Activated naive CD8-positive, alpha-beta T cell treated with anti-CD3 and anti-CD28 coated beads for 36 hours (primary cell): ENCODE results near the gene PSMB5. TPM values are rescaled to one million over a fixed set of nuclear protein-coding genes. Genes with fewer than 3 reads are reported as not detected.
A peak's percentile ranks its signal among the peaks of the same experiment; 100 is the strongest.

Experiments
- DNase-seq: peaks from one replicate; pipeline ENCODE4 v3.0.0; 2021
- H3K27ac Mint-ChIP-seq: one replicate; pipeline ENCODE4 v1.8.0; 2022; ENCODE audit warnings: mild to moderate bottlenecking, moderate library complexity, mixed read lengths
- H3K27me3 Mint-ChIP-seq: one replicate; pipeline ENCODE4 v1.8.0; 2022; ENCODE audit warnings: mild to moderate bottlenecking, mixed read lengths
- H3K36me3 Mint-ChIP-seq: one replicate; pipeline ENCODE4 v1.8.0; 2021; ENCODE audit warnings: mild to moderate bottlenecking, mixed read lengths
- H3K4me1 Mint-ChIP-seq: one replicate; pipeline ENCODE4 v1.8.0; 2021; ENCODE audit warnings: mixed read lengths
- H3K4me3 Mint-ChIP-seq: one replicate; pipeline ENCODE4 v1.8.0; 2022; ENCODE audit warnings: mild to moderate bottlenecking, moderate library complexity, mixed read lengths
- H3K9me3 Mint-ChIP-seq: one replicate; pipeline ENCODE4 v1.8.0; 2022; ENCODE audit warnings: mixed read lengths
- total RNA-seq, 2 experiments: library from RNA; stranded (reverse); gene quantifications; one replicate each; pipeline ENCODE4 v1.2.3, GENCODE V29; 2021

Gene PSMB5
- total RNA-seq = 100 to 1,000 TPM; 162 to 164 TPM

DNA sequence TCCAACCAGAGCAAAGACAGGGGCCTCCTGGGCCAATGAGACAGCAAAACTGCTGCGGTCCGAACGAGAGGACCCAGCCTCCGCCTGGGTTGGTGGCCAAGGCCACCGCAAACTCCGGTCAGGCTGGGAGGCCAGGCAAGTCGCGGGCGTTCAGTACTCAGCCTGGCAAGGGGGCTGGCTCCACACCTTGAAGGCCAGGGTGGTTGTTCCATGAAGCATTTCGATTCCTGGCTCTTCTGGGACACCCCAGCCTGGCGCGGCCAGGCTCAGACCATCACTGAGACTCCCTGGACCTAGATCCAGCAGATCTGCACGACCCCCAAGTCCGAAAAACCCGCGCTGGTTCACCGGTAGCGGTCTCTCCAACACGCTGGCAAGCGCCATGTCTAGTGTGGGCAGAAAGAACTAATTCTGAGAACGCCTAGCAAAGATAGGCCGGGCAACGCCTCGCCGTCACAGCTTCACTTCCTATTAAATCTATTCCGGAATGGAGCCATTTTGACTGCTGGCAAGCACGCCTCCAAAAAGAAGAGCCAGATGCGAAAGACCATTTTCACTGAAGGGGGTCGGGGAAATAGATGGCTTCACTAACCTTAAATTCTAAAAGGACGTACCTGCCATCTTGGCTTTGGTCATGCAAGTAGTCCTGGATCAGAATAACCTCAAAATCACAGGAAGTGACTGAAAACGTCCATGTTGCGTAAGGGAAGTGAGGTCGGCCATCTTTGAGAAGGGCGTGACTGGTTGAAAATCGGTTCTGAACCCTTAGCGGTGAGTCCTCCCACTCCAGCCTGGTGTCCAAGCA lies at the start of gene PSMB5:
PSMB5 (minus strand) TSS at position 403 of the 805 bp plus-strand sequence; CDS start at position 384, 19 bp downstream.
- Mint-ChIP-seq H3K27ac (peak within 1 kb of the TSS; percentile 99), H3K36me3 (peaks cover 34% of the 10 kb centered on the region), H3K9me3 (peaks cover 2% of the 10 kb centered on the region), H3K4me3 (peak within 1 kb of the TSS; percentile 96), H3K27me3 (no peaks in the 10 kb centered on the region), H3K4me1 (peaks cover 28% of the 10 kb centered on the region)
- peak; percentile 85 for DNase-seq

DNA sequence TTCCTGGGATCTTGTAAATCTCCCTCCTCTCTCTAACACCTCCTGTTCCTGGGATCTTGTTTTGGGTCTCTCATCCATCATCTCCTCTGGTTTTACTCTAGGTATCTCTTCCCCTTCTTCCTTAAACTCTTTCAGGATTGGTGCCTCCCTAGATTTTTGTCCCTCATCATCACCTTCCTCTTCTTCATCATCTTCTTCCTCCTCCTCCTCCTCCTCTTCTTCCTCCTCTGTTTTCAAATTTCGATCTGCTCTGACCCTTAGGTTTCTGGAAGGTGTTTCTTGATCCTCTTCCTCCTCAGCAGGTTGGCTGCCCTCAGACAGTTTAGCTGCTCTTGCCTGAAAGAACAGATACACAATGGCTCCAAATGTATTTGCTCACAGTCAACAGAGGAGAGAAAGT lies 45.8 kb upstream of the PSMB5 start:
- H3K27ac Mint-ChIP-seq = peak overlapping the region; percentile 59
- no peaks in the 10 kb centered on the region for H3K9me3 Mint-ChIP-seq
- no peaks in the 10 kb centered on the region for H3K36me3 Mint-ChIP-seq
- H3K4me3 Mint-ChIP-seq = no peak overlapping the region
- H3K27me3 Mint-ChIP-seq = no peaks in the 10 kb centered on the region
- H3K4me1 Mint-ChIP-seq = peaks cover 6% of the 10 kb centered on the region
- no peak for DNase-seq

DNA sequence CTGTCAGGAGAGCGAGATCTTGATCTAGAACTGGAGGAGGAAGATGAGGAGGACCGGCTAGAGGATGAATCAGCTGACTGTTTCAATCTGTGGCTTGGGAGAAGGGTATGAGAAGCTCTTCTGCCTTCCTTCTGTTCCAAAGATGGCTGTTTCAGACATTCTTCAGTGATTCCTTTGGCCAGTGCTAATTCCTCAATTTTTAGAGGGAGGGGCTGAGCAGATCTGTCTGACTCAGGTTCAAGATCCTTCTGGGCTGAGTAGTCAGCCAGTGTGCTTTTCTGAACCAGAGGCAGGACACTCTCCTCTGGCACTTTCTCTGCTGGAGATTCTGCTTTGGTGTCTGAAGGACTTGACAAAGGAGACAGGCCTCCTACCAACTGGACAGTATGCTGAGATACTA lies 45.0 kb upstream of the PSMB5 start:
- H3K36me3 Mint-ChIP-seq = peaks cover 2% of the 10 kb centered on the region
- no peak for DNase-seq
- peaks cover 2% of the 10 kb centered on the region for H3K4me1 Mint-ChIP-seq
- H3K9me3 Mint-ChIP-seq = no peaks in the 10 kb centered on the region
- no peaks in the 10 kb centered on the region for H3K27me3 Mint-ChIP-seq
- no peak overlapping the region for H3K4me3 Mint-ChIP-seq
- H3K27ac Mint-ChIP-seq = no peak overlapping the region

DNA sequence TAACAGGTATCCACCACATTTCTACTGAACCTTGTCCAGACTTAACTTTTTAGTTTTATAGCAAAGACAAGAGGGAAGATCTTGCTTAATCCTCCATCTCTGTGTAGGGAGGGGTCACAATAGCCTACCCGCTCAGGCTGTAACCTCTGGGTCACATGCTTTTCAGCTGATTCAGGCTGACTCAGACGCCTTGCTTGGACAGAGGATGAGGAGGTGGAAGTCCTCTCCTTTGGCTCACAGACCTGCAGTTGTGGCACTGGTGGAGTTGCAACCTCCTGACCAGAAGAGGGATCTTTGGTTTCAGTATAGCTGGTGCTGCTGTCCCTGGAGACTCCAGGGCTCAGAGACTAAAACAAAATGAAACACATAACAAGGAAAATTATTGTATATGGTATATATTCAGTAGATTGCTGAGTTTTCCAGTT lies 44.0 kb upstream of the PSMB5 start:
- Mint-ChIP-seq H3K4me3 (no peak overlapping the region), H3K27ac (no peak overlapping the region), H3K36me3 (peaks cover 2% of the 10 kb centered on the region), H3K4me1 (no peaks in the 10 kb centered on the region), H3K9me3 (no peaks in the 10 kb centered on the region), H3K27me3 (no peaks in the 10 kb centered on the region)
- DNase-seq = no peak

DNA sequence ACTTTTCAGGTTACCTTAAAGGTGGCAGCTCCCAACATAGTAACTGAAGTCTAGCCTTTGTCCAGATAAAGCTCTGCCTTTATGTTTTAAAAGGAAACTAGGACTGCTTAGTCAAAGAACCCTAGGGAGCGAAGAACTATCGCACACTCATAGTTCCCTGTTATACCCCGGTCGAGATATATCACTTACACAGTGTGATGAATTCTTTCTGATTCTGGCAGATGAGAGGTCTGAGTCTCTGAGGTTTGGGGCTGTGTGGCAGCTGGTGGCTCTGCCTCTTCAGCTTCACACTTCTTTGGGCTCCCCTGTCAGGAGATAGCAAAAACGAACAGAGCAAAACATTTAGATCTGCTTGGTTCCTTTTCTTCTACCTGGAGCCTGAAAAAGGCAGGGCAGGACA lies 43.3 kb upstream of the PSMB5 start:
- no peaks in the 10 kb centered on the region for H3K27me3 Mint-ChIP-seq
- no peak overlapping the region for H3K4me3 Mint-ChIP-seq
- peaks cover 2% of the 10 kb centered on the region for H3K36me3 Mint-ChIP-seq
- no peaks in the 10 kb centered on the region for H3K4me1 Mint-ChIP-seq
- H3K9me3 Mint-ChIP-seq = no peaks in the 10 kb centered on the region
- no peak for DNase-seq
- peak overlapping the region; percentile 54 for H3K27ac Mint-ChIP-seq

DNA sequence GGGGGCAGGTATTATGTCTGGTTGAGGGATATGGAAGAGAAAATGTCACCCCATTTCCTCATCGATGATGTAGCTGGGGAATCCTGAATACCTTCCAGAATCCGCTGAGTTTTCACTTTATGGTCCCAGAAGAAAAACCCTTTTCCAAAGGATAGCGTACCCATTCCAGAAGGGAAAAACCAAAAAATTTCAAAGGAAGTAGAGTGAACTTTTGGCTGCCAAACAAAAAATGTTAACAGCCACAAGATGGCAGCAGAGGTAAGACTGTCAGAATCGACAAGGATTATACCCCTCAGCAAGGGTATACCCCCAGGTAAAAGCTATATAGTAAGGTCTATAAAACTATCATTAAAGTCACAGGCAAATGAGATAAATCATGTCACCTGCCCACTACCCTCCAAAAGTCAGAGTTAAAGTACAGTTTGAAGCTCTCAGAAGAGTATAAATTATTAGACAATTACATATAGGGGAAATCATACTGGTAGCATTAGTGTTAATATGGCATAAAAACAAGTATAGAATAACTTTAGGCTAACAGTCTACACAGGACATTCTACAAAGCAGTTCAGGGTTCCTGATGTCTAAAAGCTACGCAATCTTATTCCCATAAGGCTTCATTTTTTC lies 42.2 kb upstream of the PSMB5 start:
- Mint-ChIP-seq H3K36me3 (peaks cover 10% of the 10 kb centered on the region), H3K4me1 (peaks cover 5% of the 10 kb centered on the region), H3K27me3 (no peaks in the 10 kb centered on the region), H3K9me3 (no peaks in the 10 kb centered on the region), H3K4me3 (no peak overlapping the region), H3K27ac (no peak overlapping the region)
- no peak for DNase-seq

DNA sequence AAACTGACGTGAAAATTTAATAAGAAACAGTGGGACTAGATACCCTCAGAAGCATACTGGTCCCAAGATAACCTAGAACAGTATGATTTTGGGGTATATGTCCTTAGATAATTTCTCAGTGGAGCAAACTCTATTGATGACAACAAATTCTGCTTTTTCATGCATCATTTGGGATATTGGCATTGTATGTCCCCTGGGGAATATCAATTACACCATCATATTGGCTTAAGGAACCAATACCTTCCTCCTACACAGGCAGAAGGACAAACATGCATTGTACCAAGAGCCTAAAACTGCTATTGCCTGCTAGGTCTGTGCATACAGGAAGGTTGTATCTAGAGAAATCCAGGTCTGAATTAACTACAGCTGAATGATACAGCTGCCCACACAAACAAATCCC lies 40.2 kb upstream of the PSMB5 start:
- no peak for DNase-seq
- peaks cover 23% of the 10 kb centered on the region for H3K36me3 Mint-ChIP-seq
- H3K4me3 Mint-ChIP-seq = no peak overlapping the region
- H3K9me3 Mint-ChIP-seq = no peaks in the 10 kb centered on the region
- peaks cover 15% of the 10 kb centered on the region for H3K4me1 Mint-ChIP-seq
- H3K27me3 Mint-ChIP-seq = no peaks in the 10 kb centered on the region
- H3K27ac Mint-ChIP-seq = no peak overlapping the region

DNA sequence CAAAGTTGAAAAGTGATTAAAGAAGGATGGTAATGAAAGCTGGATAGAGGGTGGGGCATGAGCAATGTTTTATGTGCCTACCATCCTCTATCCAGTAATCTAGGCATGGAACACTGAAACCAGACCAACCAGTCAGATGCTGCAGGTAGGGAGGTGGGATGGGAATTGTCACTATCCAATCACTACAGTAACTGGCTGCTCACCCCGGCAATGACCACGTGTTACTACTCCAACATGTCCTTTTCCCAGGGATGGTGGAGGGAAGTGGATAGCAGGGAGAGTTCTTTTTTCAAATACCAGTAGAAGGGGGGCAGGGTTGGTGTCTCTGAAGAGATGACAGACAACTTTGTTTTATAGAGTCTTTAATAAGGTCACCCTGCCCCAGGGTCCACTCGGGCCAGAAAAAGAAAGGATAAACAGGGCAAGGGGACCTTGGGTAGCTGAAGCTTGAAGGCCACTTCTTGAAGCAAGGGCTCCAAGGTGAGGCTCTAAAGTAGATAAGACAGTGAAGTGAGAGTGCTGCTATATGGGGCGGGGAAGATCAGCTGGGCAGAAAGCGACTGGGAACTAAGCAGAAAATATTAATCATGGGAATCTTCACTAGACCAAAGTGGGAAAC lies 37.3 kb upstream of the PSMB5 start:
- no peaks in the 10 kb centered on the region for H3K9me3 Mint-ChIP-seq
- peak overlapping the region; percentile 95 for H3K27ac Mint-ChIP-seq
- peaks cover 30% of the 10 kb centered on the region for H3K36me3 Mint-ChIP-seq
- peaks cover 31% of the 10 kb centered on the region for H3K4me1 Mint-ChIP-seq
- no peaks in the 10 kb centered on the region for H3K27me3 Mint-ChIP-seq
- DNase-seq = no peak
- H3K4me3 Mint-ChIP-seq = peak overlapping the region; percentile 91

DNA sequence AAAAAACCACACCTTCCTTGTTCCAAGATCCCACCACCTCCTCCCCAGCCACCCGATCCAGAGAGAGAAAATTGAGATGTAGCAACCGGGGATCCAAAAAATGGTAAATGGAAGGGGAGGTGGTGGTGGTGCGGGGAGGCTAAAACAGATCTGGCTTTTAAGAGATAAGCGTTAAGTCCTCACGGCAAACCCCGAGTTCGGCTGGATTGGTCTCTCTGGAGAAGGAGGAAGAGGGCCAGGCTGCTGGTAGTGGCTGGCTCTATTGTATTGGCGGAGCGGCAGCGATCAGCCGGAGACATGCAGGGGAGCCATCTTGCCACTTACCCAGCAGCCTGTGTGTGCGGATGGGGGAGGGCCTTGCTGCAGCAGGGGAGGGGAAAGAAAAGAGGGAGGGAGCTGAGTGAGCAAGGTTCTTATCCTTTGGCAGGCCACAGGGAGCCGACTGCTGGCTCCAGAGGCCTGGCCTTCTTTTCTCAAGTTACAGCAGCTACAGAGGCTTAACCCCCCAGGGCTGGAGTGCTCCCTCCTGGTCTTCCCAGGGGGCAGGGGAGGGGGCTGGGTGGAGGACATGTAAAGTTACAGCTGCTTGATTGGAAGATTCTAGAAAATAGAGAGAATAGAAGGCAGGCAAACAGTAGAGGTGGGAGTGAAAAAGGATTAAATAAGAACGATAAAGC lies 36.7 kb upstream of the PSMB5 start:
- Mint-ChIP-seq H3K36me3 (peaks cover 32% of the 10 kb centered on the region), H3K4me1 (peaks cover 31% of the 10 kb centered on the region), H3K9me3 (no peaks in the 10 kb centered on the region), H3K27me3 (no peaks in the 10 kb centered on the region), H3K27ac (peak overlapping the region; percentile 95), H3K4me3 (peak overlapping the region; percentile 91)
- DNase-seq = peak; percentile 79

DNA sequence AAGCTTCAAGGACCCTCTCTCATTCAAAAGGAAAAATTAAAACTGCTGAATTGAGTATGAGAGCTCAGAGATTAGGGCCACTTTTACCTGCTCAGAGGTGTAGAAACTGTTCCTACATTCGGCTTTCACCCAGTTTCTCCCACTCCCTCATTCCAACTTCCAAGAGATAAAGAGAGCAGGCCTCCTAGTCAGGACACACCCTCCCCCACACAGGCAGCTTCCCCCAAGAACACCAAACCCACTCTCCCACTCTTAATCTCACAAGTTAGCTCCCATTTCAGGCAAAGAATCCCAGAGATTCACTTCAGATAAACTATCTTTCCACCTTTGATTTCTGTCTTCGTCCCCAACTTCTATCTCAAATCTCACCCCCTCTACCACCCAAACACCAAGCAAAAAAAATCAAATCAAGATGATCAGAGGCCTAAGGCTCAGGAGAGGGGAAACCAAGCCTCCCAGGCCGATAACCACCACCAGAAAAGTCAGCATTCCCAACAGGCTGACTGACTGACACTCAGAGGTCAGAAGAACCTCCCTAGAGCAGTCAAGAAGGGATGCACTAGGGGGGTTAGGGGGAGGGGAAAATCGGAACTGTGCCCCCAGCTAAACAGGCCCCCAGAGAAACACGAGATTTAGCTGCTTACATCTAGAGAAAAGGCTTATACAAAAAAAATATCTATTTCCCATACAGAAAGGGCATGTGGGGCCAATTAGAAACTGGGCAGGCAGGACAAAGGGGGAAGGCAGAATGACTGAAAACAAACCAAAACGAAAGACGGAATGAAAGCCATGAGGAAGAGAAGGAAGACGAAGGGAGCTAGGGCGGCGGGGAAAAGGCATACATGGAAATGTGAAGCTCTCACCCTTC lies 35.8 kb upstream of the PSMB5 start:
- Mint-ChIP-seq H3K9me3 (no peaks in the 10 kb centered on the region), H3K4me3 (peak overlapping the region; percentile 91), H3K27ac (peak overlapping the region; percentile 95), H3K27me3 (no peaks in the 10 kb centered on the region), H3K4me1 (peaks cover 35% of the 10 kb centered on the region), H3K36me3 (peaks cover 38% of the 10 kb centered on the region)
- DNase-seq = no peak

DNA sequence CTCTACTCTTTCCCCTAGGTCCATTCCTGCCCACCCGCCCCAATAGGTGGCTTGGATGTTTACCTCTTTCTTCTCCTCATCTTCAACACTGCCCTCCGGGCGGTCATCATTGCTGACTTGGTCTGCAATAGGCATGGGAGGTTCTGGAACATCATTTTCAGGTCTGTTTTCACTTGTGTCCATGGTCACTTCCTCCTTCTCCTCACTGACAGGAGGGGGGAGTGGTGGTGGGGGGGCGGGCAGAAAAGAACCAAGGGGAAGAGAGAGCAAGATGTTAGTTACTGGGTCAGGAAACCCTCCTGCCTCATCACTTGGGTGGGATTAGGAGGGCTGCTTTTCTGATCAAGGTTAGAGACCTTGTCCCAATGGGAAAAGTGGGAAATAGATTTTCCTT lies 34.7 kb upstream of the PSMB5 start:
- H3K27me3 Mint-ChIP-seq = no peaks in the 10 kb centered on the region
- peaks cover 36% of the 10 kb centered on the region for H3K36me3 Mint-ChIP-seq
- H3K9me3 Mint-ChIP-seq = no peaks in the 10 kb centered on the region
- peak overlapping the region; percentile 25 for H3K27ac Mint-ChIP-seq
- peak overlapping the region; percentile 91 for H3K4me3 Mint-ChIP-seq
- DNase-seq = no peak
- peaks cover 35% of the 10 kb centered on the region for H3K4me1 Mint-ChIP-seq

DNA sequence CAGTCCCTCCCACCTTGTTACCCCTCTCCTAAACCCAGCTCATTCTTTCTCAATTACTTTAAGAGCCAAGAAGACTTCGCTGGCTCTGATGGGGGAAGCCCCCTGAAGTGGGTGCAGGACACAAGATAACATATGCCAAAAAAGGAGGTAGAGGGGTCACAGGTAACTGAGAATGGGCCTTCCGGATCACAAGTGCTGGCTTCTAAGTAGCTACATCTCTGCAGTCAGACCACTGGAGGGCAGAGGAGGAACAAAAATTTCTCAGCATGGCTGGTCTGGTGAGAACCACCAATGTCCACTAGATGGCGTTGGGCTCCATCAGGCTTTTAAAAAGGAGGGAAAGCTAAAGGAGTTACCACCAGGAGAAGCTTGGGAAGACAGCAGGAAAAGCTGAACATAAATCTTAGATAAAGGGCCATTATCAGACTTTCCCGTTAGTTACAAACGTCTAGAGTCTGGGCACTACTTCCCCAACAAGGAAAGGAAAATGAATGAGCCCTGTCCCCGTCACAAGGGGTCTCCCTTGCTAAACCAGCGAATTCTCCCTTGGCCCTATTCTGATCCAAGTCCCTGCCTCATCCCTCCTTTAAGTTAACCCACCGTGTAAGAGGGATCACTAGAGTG lies 34.2 kb upstream of the PSMB5 start:
- H3K36me3 Mint-ChIP-seq = peaks cover 41% of the 10 kb centered on the region
- H3K9me3 Mint-ChIP-seq = no peaks in the 10 kb centered on the region
- peak overlapping the region; percentile 57 for H3K4me3 Mint-ChIP-seq
- no peaks in the 10 kb centered on the region for H3K27me3 Mint-ChIP-seq
- peaks cover 35% of the 10 kb centered on the region for H3K4me1 Mint-ChIP-seq
- peak overlapping the region; percentile 77 for H3K27ac Mint-ChIP-seq
- DNase-seq = peak; percentile 66

DNA sequence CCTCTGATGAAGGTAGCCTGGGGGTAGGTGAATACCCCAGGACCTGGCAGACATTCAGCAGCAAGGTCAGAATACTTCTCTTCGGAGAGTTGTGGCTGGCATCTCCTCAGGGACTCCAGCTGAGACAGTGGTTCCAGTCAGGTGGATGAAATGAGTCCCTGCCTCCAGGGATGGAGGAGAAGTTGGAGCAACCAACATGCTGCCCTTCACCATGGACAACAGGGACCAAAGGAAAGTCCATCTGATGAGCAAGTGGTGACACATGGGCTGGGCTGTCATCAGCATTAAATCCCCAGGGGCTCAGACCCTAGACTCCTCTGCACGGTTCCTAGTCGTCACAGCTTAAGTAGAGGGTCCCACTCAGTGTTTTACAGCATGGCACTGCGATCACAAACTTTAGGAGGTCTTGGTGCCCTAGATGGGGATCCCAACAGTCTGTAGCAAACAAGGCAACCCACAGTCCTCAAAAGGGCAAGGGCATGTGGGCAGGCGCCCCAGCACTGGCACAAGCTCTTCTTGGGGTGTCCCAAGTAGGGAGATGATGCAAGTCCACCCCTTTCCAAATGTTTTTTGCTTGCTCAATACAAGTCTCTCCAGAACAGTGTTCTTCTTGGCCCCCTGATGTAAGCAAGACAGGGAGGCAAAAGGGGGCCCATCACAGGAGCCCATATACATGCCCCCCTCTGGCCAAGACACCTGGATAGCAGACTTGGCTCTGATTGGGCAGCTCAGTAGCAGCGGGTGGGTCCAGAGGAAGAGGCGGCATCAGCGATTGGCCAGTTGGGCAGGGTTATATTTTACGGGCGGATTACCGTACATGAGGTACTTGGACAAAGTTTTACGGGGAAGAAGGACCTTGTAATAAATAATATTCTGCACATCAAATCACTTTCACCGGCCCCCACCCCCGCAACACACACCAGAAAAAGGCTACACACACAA lies 33.4 kb upstream of the PSMB5 start:
- peak overlapping the region; percentile 57 for H3K4me3 Mint-ChIP-seq
- H3K36me3 Mint-ChIP-seq = peaks cover 47% of the 10 kb centered on the region

More for the DNA sequence above, 33.4 kb upstream of the PSMB5 start:
- no peak for DNase-seq
- peak overlapping the region; percentile 77 for H3K27ac Mint-ChIP-seq
- H3K4me1 Mint-ChIP-seq = peaks cover 35% of the 10 kb centered on the region
- no peaks in the 10 kb centered on the region for H3K27me3 Mint-ChIP-seq
- H3K9me3 Mint-ChIP-seq = no peaks in the 10 kb centered on the region
